Keratinocyte (primary cell): ENCODE measurements around the gene FANCC. TPM values are rescaled to one million over a fixed set of nuclear protein-coding genes. Genes with fewer than 3 reads are reported as not detected.

Source experiments
- DNase-seq: peaks from one replicate; pipeline ENCODE4 v3.0.0-alpha.2; 2011; ENCODE audit warnings: low read depth, missing footprints, low spot score
- FAIRE-seq: peaks from 2 replicates; lab custom pipeline; 2011; peaks lifted over from hg19 to GRCh38; lab: Jason Lieb, UNC
- H2AFZ ChIP-seq: 2 replicates; pipeline ENCODE4 v1.6.0; 2012; ENCODE audit warnings: low read length, control low read depth, inconsistent platforms; ENCODE audit not compliant: control insufficient read depth
- H3K27ac ChIP-seq: 2 replicates; pipeline ENCODE4 v1.5.1; 2011; ENCODE audit warnings: low read length; ENCODE audit not compliant: control insufficient read depth, insufficient read depth
- H3K27me3 ChIP-seq: 3 replicates; pipeline ENCODE4 v1.6.0; 2011; ENCODE audit warnings: low read length; ENCODE audit not compliant: control insufficient read depth, insufficient read depth; ENCODE audit errors: extremely low read depth
- H3K36me3 ChIP-seq, 2 experiments: 2 replicates in 1 of 2; 3 replicates in 1 of 2; pipeline ENCODE4 v1.5.1; 2011; ENCODE audit warnings: low read length in 2 of 2, mild to moderate bottlenecking in 1 of 2; ENCODE audit not compliant: control insufficient read depth in 2 of 2, insufficient read depth in 2 of 2; ENCODE audit errors: extremely low read depth in 1 of 2
- H3K4me1 ChIP-seq: 3 replicates; pipeline ENCODE4 v1.5.1; 2011; ENCODE audit warnings: low read length; ENCODE audit not compliant: control insufficient read depth, insufficient read depth; ENCODE audit errors: extremely low read depth
- H3K4me2 ChIP-seq: 3 replicates; pipeline ENCODE4 v1.6.0; 2011; ENCODE audit warnings: low read depth, low read length; ENCODE audit not compliant: control insufficient read depth, insufficient read depth; ENCODE audit errors: extremely low read depth
- H3K4me3 ChIP-seq, 3 experiments: fragments of 200-600 bp in 1 of 3; sonication (generic) in 1 of 3; 2 replicates in 2 of 3; 3 replicates in 1 of 3; pipeline ENCODE4 v1.5.1; 2011 to 2016; ENCODE audit warnings: low read length in 3 of 3, mild to moderate bottlenecking in 3 of 3, control low read depth in 2 of 3, inconsistent platforms in 1 of 3, low read depth in 1 of 3, mixed read lengths in 1 of 3, mixed run types in 1 of 3, moderate library complexity in 1 of 3; ENCODE audit not compliant: control insufficient read depth in 2 of 3, insufficient read depth in 2 of 3; ENCODE audit errors: extremely low read depth in 1 of 3
- H3K79me2 ChIP-seq: 2 replicates; pipeline ENCODE4 v1.6.0; 2012; ENCODE audit warnings: low read length; ENCODE audit not compliant: control insufficient read depth, insufficient read depth
- H3K9ac ChIP-seq: 3 replicates; pipeline ENCODE4 v1.6.0; 2011; ENCODE audit warnings: low read length; ENCODE audit not compliant: control insufficient read depth, insufficient read depth; ENCODE audit errors: extremely low read depth
- H3K9me1 ChIP-seq: 3 replicates; pipeline ENCODE4 v1.6.0; 2011; ENCODE audit warnings: low read length; ENCODE audit not compliant: control insufficient read depth, insufficient read depth; ENCODE audit errors: extremely low read depth
- H3K9me3 ChIP-seq: 2 replicates; pipeline ENCODE4 v1.5.1; 2012; ENCODE audit warnings: low read depth, low read length; ENCODE audit not compliant: control insufficient read depth
- H4K20me1 ChIP-seq: 3 replicates; pipeline ENCODE4 v1.6.0; 2011; ENCODE audit warnings: low read length; ENCODE audit not compliant: control insufficient read depth, insufficient read depth; ENCODE audit errors: extremely low read depth
- EZH2 ChIP-seq: IDR thresholded peaks from one replicate; pipeline ENCODE4 v1.6.1; 2012; ENCODE audit warnings: inconsistent platforms, mild to moderate bottlenecking, low read length, moderate library complexity
- dilution Hi-C: fragments of 300-500 bp; cut with MboI; formaldehyde crosslinking; loops from one replicate; pipeline ENCODE4 v1.7.0; 2020; ENCODE audit warnings: low sequenced_read_pairs; ENCODE audit not compliant: extremely low pct_ligation_motif_present
- polyA plus RNA-seq, 5 experiments: library from polyadenylated mRNA; depleted of rRNA in 3 of 5; stranded (reverse) in 3 of 5; stranded (forward) in 1 of 5; unstranded in 1 of 5; fragments of >200 nt; gene quantifications; 1 replicate in 1 of 5; 2 replicates in 3 of 5; 3 replicates in 1 of 5; pipeline versions ENCODE4 v1.2.1 to v1.2.3, GENCODE V29; 2011 to 2012; ENCODE audit warnings: missing spikeins in 2 of 5, low read depth in 1 of 5, low replicate concordance in 1 of 5
- TF ChIP-seq, protein P1 (sequence below), 3 experiments: IDR thresholded peaks in 1 of 3; conservative IDR thresholded peaks in 1 of 3; optimal IDR thresholded peaks in 1 of 3; 2 replicates in 2 of 3; 3 replicates in 1 of 3; pipeline versions ENCODE3 to v1.5.1; 2011; ENCODE audit warnings: low read length in 3 of 3, mild to moderate bottlenecking in 3 of 3, moderate library complexity in 2 of 3, control low read depth in 1 of 3, inconsistent platforms in 1 of 3; ENCODE audit not compliant: insufficient read depth in 2 of 3; ENCODE audit errors: extremely low read depth in 1 of 3

Gene FANCC
- polyA plus RNA-seq, 1 donor (not counting 4 experiments of a cell fraction or from before 2014, with no cell fraction given): 8.3 TPM

DNA sequence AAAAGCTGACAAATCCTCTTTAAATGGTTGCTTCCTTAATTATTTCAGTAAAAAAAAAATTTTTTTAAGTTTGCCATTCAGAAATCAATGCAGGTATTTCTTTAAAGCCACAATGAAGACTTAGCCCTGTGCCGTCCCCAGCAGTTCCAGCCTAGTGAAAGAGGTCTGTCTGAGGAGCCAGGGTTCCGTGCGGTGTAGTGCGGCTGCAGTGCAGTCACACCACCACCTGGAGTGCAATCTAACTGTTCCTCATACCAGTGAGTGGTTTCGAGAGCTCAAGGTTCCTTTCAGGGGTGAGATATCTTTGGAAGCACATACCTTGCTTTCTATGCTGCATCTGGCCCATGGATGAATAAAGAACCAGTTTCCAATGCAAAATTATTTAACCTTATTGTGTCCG lies 87.5 kb downstream of the FANCC start:
- Histone ChIP-seq H2AFZ (no peak overlapping the region), H3K9me1 (no peaks in the 10 kb centered on the region), H3K4me3 (no peak overlapping the region), H3K27me3 (no peaks in the 10 kb centered on the region), H3K4me1 (no peaks in the 10 kb centered on the region), H3K36me3 (no peaks in the 10 kb centered on the region), H3K4me2 (no peak overlapping the region), H3K79me2 (no peaks in the 10 kb centered on the region), H3K27ac (no peak overlapping the region), H3K9me3 (no peaks in the 10 kb centered on the region), H4K20me1 (no peaks in the 10 kb centered on the region), H3K9ac (no peak overlapping the region)
- no peak for DNase-seq
- dilution Hi-C loops: no loop called here
- no peak for FAIRE-seq
- TF ChIP-seq EZH2: no peak
- TF ChIP-seq, protein P1, sequence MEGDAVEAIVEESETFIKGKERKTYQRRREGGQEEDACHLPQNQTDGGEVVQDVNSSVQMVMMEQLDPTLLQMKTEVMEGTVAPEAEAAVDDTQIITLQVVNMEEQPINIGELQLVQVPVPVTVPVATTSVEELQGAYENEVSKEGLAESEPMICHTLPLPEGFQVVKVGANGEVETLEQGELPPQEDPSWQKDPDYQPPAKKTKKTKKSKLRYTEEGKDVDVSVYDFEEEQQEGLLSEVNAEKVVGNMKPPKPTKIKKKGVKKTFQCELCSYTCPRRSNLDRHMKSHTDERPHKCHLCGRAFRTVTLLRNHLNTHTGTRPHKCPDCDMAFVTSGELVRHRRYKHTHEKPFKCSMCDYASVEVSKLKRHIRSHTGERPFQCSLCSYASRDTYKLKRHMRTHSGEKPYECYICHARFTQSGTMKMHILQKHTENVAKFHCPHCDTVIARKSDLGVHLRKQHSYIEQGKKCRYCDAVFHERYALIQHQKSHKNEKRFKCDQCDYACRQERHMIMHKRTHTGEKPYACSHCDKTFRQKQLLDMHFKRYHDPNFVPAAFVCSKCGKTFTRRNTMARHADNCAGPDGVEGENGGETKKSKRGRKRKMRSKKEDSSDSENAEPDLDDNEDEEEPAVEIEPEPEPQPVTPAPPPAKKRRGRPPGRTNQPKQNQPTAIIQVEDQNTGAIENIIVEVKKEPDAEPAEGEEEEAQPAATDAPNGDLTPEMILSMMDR (optimal IDR thresholded peaks at IDR 0.05 in 1 of 3, IDR thresholded peaks at IDR 0.05 in 1 of 3, conservative IDR thresholded peaks at IDR 0.05 in 1 of 3; ENCODE audit: extremely low read depth in 1 of 3, insufficient read depth in 2 of 3, low read length in 3 of 3): no peak

DNA sequence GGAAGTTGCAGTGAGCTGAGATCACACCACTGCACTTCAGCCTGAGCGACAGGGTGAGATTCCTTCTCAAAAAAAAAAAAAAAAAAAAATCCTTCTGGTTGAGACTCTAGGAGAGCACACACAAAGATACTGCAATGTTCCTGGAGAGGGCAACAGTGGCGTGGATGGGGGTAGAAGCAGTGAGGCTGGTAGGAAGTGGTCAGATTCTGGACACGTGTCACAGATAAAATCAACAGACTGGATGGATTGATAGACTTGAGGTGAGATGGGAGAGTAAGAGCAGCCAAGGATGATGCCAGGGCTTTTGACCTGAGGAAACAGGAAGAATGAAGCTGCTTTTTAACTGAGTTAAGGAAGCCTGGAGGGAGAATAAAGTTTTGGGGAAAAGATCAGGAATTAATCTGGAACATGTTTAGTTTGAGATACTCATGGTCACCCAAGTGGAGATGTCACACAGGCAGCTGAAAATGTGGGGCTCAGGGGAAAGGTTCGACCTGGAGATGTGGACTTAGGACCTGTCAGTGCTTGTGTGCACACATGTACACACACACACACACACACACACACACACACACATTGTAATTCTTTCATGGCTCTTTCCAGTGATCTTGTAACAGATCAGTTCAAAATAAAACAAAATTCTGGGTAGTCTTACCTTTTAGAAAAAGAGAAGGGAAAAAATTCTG lies 88.1 kb downstream of the FANCC start:
- TF ChIP-seq, protein P1 (optimal IDR thresholded peaks at IDR 0.05 in 1 of 3, IDR thresholded peaks at IDR 0.05 in 1 of 3, conservative IDR thresholded peaks at IDR 0.05 in 1 of 3; ENCODE audit: extremely low read depth in 1 of 3, insufficient read depth in 2 of 3, low read length in 3 of 3): no peak
- no peak for TF ChIP-seq EZH2
- no peaks in the 10 kb centered on the region for H4K20me1 ChIP-seq
- no peak overlapping the region for H3K4me3 ChIP-seq
- H3K27me3 ChIP-seq: no peaks in the 10 kb centered on the region
- no peak overlapping the region for H2AFZ ChIP-seq
- H3K79me2 ChIP-seq: no peaks in the 10 kb centered on the region
- H3K9me3 ChIP-seq: no peaks in the 10 kb centered on the region
- H3K4me1 ChIP-seq: no peaks in the 10 kb centered on the region
- no peak overlapping the region for H3K4me2 ChIP-seq
- DNase-seq: no peak
- H3K27ac ChIP-seq: no peak overlapping the region
- dilution Hi-C loops: no loop called here
- no peaks in the 10 kb centered on the region for H3K36me3 ChIP-seq
- H3K9me1 ChIP-seq: no peaks in the 10 kb centered on the region
- FAIRE-seq: no peak
- no peak overlapping the region for H3K9ac ChIP-seq
